ENCODE data around the gene PKM. TPM values are rescaled to one million over a fixed set of nuclear protein-coding genes. Genes with fewer than 3 reads are reported as not detected.
"Not testable (repeated sequence)": the region's sequence is repeated elsewhere in the genome, so short reads cannot be mapped to it uniquely, and the experiment has no call there.

Gene PKM
- total RNA-seq, 1 donor = 2,299 TPM

GRCh38 chr15:72173864-72174550 is 57.0 kb downstream of the PKM start:
- Histone ChIP-seq H3K4me3 (ENCODE audit: insufficient read depth, low read length) (no peak overlapping the region), H3K4me2 (ENCODE audit: insufficient read depth, low read length) (no peak overlapping the region), H3K36me3 (ENCODE audit: insufficient read depth, low read length) (no peaks in the 10 kb centered on the region), H3K4me1 (ENCODE audit: insufficient read depth, low read length) (no peaks in the 10 kb centered on the region), H3K79me2 (ENCODE audit: insufficient read depth, low read length) (no peaks in the 10 kb centered on the region), H3K9me3 (ENCODE audit: low read depth, low read length) (no peaks in the 10 kb centered on the region), H3K27ac (ENCODE audit: low read depth, low read length) (no peak overlapping the region), H3K27me3 (ENCODE audit: insufficient read depth, low read length) (peaks cover 34% of the 10 kb centered on the region), H4K20me1 (ENCODE audit: insufficient read depth, low read length) (no peaks in the 10 kb centered on the region), H2AFZ (ENCODE audit: low read length) (no peak overlapping the region)
- peak; percentile 5 for DNase-seq (ENCODE audit: insufficient read length, low spot score, missing footprints)
- TF ChIP-seq, protein P1, sequence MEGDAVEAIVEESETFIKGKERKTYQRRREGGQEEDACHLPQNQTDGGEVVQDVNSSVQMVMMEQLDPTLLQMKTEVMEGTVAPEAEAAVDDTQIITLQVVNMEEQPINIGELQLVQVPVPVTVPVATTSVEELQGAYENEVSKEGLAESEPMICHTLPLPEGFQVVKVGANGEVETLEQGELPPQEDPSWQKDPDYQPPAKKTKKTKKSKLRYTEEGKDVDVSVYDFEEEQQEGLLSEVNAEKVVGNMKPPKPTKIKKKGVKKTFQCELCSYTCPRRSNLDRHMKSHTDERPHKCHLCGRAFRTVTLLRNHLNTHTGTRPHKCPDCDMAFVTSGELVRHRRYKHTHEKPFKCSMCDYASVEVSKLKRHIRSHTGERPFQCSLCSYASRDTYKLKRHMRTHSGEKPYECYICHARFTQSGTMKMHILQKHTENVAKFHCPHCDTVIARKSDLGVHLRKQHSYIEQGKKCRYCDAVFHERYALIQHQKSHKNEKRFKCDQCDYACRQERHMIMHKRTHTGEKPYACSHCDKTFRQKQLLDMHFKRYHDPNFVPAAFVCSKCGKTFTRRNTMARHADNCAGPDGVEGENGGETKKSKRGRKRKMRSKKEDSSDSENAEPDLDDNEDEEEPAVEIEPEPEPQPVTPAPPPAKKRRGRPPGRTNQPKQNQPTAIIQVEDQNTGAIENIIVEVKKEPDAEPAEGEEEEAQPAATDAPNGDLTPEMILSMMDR (IDR thresholded peaks at IDR 0.05; ENCODE audit: extremely low read depth, low read depth, low read length) = no peak

DNA sequence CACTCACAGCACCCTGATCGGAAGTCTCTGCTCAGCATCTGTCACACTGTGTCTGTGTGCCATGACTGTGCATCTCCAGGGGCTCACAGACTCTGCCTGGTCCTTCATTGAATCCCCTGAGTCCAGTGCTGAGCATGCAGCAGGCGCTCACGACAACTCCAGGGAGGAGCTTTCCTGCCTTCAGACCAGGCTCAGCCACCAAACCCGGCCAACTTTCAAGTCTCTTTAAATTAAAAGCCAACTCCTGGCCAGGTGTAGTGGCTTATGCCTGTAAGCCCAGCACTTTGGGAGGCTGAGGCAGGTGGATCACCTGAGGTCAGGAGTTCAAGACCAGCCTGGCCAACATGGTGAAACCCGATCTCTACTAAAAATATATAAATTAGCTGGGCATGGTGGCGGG is 57.6 kb downstream of the PKM start:
- Histone ChIP-seq H4K20me1 (ENCODE audit: insufficient read depth, low read length) (no peaks in the 10 kb centered on the region), H3K79me2 (ENCODE audit: insufficient read depth, low read length) (no peaks in the 10 kb centered on the region), H3K36me3 (ENCODE audit: insufficient read depth, low read length) (no peaks in the 10 kb centered on the region), H2AFZ (ENCODE audit: low read length) (no peak overlapping the region), H3K27ac (ENCODE audit: low read depth, low read length) (no peak overlapping the region), H3K4me2 (ENCODE audit: insufficient read depth, low read length) (no peak overlapping the region), H3K4me1 (ENCODE audit: insufficient read depth, low read length) (no peaks in the 10 kb centered on the region), H3K4me3 (ENCODE audit: insufficient read depth, low read length) (no peak overlapping the region), H3K9me3 (ENCODE audit: low read depth, low read length) (no peaks in the 10 kb centered on the region), H3K27me3 (ENCODE audit: insufficient read depth, low read length) (peaks cover 40% of the 10 kb centered on the region)
- TF ChIP-seq, protein P1 (IDR thresholded peaks at IDR 0.05; ENCODE audit: extremely low read depth, low read depth, low read length) = no peak
- DNase-seq (ENCODE audit: insufficient read length, low spot score, missing footprints) = peak; percentile 13

- DNase-seq (ENCODE audit: insufficient read length, low spot score, missing footprints) = peak; percentile 26
- no peak overlapping the region for H3K27ac ChIP-seq (ENCODE audit: low read depth, low read length)
- H4K20me1 ChIP-seq (ENCODE audit: insufficient read depth, low read length) = no peaks in the 10 kb centered on the region
- TF ChIP-seq, protein P1 (IDR thresholded peaks at IDR 0.05; ENCODE audit: extremely low read depth, low read depth, low read length) = no peak
- no peaks in the 10 kb centered on the region for H3K9me3 ChIP-seq (ENCODE audit: low read depth, low read length)
- H3K27me3 ChIP-seq (ENCODE audit: insufficient read depth, low read length) = peaks cover 40% of the 10 kb centered on the region
- no peak overlapping the region for H3K4me2 ChIP-seq (ENCODE audit: insufficient read depth, low read length)
- H3K4me1 ChIP-seq (ENCODE audit: insufficient read depth, low read length) = no peaks in the 10 kb centered on the region
- H3K36me3 ChIP-seq (ENCODE audit: insufficient read depth, low read length) = no peaks in the 10 kb centered on the region
- H3K79me2 ChIP-seq (ENCODE audit: insufficient read depth, low read length) = no peaks in the 10 kb centered on the region
- H2AFZ ChIP-seq (ENCODE audit: low read length) = no peak overlapping the region
- no peak overlapping the region for H3K4me3 ChIP-seq (ENCODE audit: insufficient read depth, low read length)
Observed at GRCh38 chr15:72172796-72173195, 58.2 kb downstream of the PKM start.

GRCh38 chr15:72171978-72172377 is 59.0 kb downstream of the PKM start:
- peaks cover 42% of the 10 kb centered on the region for H3K27me3 ChIP-seq (ENCODE audit: insufficient read depth, low read length)
- not testable (repeated sequence) for H3K27ac ChIP-seq (ENCODE audit: low read depth, low read length); H3K4me3 ChIP-seq (ENCODE audit: insufficient read depth, low read length)

More at GRCh38 chr15:72171978-72172377, 59.0 kb downstream of the PKM start:
- not testable (repeated sequence) for H3K9me3 ChIP-seq (ENCODE audit: low read depth, low read length); H2AFZ ChIP-seq (ENCODE audit: low read length); H3K36me3 ChIP-seq (ENCODE audit: insufficient read depth, low read length); H4K20me1 ChIP-seq (ENCODE audit: insufficient read depth, low read length); H3K4me2 ChIP-seq (ENCODE audit: insufficient read depth, low read length); H3K79me2 ChIP-seq (ENCODE audit: insufficient read depth, low read length); DNase-seq (ENCODE audit: insufficient read length, low spot score, missing footprints); H3K4me1 ChIP-seq (ENCODE audit: insufficient read depth, low read length)
